RWPE2 (cell line): ENCODE data around the gene HARS2.

Experiments
- ATAC-seq: fragments of 200-7000 bp; cut with Tn5 transposase; 3 replicates; pipeline ENCODE4 v1.9.1; 2021; ENCODE audit warnings: low read depth
- DNase-seq: peaks from one replicate; pipeline ENCODE4 v3.0.0-alpha.2; 2020; ENCODE audit warnings: low spot score
- H3K27ac ChIP-seq: fragments of 450-650 bp; 2 replicates; pipeline ENCODE4 v1.5.1; 2017; ENCODE audit warnings: mild to moderate bottlenecking; ENCODE audit not compliant: poor library complexity, severe bottlenecking
- H3K27me3 ChIP-seq: fragments of 250-450 bp; sonication (Bioruptor Pico); 2 replicates; pipeline ENCODE4 v1.5.1; 2021; ENCODE audit warnings: mild to moderate bottlenecking, moderate library complexity; ENCODE audit not compliant: insufficient read depth, poor library complexity, severe bottlenecking
- H3K36me3 ChIP-seq: fragments of 250-450 bp; sonication (Bioruptor Pico); 2 replicates; pipeline ENCODE4 v1.5.1; 2020; ENCODE audit warnings: low read depth, mild to moderate bottlenecking, moderate library complexity
- H3K4me1 ChIP-seq: fragments of 250-450 bp; sonication (Bioruptor Pico); 2 replicates; pipeline ENCODE4 v1.5.1; 2021; ENCODE audit warnings: mild to moderate bottlenecking, moderate library complexity; ENCODE audit not compliant: insufficient read depth, poor library complexity, severe bottlenecking
- H3K4me3 ChIP-seq: fragments of 250-450 bp; sonication (Bioruptor Pico); 2 replicates; pipeline ENCODE4 v1.5.1; 2021; ENCODE audit warnings: mild to moderate bottlenecking, moderate library complexity; ENCODE audit not compliant: severe bottlenecking
- H3K9me3 ChIP-seq: fragments of 250-450 bp; sonication (Bioruptor Pico); 2 replicates; pipeline ENCODE4 v1.5.1; 2021; ENCODE audit warnings: mild to moderate bottlenecking, moderate library complexity; ENCODE audit not compliant: severe bottlenecking
- CTCF ChIP-seq: fragments of 450-650 bp; IDR thresholded peaks from one replicate; pipeline ENCODE4 v1.5.1; 2017; ENCODE audit warnings: mild to moderate bottlenecking, moderate library complexity; ENCODE audit not compliant: poor library complexity, severe bottlenecking

HARS2 gene

DNA sequence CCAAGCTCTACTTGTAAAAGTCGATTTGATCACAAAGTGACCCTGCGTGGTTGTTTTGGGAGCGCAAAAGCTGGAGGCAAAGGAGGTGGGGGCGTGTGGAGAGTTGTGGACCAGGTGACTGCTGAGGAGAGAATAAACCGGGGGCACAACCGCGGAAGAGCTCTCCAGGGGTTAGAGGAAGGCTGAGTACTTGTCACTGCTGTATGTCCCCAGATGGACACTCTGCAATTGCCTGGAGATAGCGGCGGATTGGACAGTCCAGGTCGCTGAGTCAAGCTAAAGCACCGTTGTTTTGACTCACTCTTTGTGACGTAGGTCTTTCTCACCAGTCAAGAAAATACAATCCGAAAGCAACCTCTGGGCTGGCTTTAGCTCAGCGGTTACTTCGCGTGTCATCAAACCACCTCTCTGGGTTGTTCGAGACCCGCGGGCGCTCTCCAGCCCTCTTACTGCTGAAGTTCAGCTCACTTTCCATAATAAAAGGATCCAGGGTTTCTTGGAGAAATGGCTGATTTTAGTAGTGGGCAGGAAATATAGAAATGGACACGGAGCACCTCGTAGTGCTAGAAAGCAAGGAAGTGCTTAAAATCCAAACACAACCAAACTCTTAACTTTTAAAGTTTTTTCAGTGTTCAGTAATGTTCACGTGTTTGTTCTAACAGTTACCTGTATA lies 34.7 kb downstream of the HARS2 start:
- H3K9me3 ChIP-seq, result no peaks in the 10 kb centered on the region
- no peaks in the 10 kb centered on the region for H3K4me1 ChIP-seq
- ATAC-seq, result peak; percentile 97
- peak overlapping the region; percentile 36 for H3K4me3 ChIP-seq
- TF ChIP-seq CTCF, result no peak
- peak; percentile 91 for DNase-seq
- peaks cover 3% of the 10 kb centered on the region for H3K27me3 ChIP-seq
- no peaks in the 10 kb centered on the region for H3K36me3 ChIP-seq
- no peak overlapping the region for H3K27ac ChIP-seq

DNA sequence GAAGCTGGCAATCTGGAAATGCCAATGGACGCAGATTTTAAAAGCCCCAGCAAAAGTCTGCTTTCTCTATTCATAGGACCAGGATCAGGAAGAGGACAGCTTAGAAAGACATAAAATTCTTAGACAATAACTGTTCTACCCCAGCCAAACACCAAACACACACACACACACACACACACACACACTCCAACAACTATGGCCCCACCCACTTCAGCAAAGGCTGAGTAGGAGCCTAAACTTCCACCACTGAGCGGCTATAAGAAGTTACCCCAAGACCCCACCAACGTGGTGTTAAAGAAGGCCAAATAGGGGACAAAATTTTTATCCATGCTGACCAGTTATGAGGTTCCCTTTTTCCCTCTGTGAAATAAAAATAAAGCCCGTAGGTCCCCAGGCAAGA lies 41.8 kb downstream of the HARS2 start:
- ATAC-seq, result no peak

GRCh38 chr5:140734354-140734753 lies 43.1 kb downstream of the HARS2 start:
- H3K36me3 ChIP-seq, result no peaks in the 10 kb centered on the region
- H3K27me3 ChIP-seq, result peaks cover 19% of the 10 kb centered on the region
- no peak overlapping the region for H3K4me3 ChIP-seq
- no peak overlapping the region for H3K27ac ChIP-seq
- DNase-seq (no peak), ATAC-seq (no peak)
- TF ChIP-seq CTCF, result peak; percentile 27
- H3K9me3 ChIP-seq, result peaks cover 2% of the 10 kb centered on the region
- no peaks in the 10 kb centered on the region for H3K4me1 ChIP-seq

More for the DNA sequence above, 41.8 kb downstream of the HARS2 start:
- Histone ChIP-seq H3K36me3 (no peaks in the 10 kb centered on the region), H3K27ac (no peak overlapping the region), H3K4me3 (no peak overlapping the region), H3K4me1 (no peaks in the 10 kb centered on the region), H3K27me3 (peaks cover 22% of the 10 kb centered on the region), H3K9me3 (peaks cover 2% of the 10 kb centered on the region)
- DNase-seq, result no peak
- TF ChIP-seq CTCF, result no peak

DNA sequence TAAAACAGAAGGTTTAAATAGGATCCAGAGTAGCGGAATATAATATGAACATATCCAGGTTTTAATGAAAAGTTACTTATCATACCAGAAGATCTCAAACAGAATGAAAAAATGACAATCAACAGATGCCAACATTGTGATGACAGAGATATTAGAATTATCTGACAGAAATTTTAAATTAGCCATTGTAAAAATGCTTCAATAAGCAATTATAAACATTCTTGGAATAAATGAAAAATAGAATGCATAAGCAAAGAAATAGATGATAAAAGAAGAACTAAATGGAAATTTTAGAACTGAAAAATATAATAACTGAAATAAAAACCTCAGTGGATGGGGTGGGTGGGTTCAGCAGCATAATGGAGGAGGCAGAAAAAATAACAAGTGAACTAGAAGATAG lies 46.2 kb downstream of the HARS2 start:
- DNase-seq, result no peak
- no peak for TF ChIP-seq CTCF

DNA sequence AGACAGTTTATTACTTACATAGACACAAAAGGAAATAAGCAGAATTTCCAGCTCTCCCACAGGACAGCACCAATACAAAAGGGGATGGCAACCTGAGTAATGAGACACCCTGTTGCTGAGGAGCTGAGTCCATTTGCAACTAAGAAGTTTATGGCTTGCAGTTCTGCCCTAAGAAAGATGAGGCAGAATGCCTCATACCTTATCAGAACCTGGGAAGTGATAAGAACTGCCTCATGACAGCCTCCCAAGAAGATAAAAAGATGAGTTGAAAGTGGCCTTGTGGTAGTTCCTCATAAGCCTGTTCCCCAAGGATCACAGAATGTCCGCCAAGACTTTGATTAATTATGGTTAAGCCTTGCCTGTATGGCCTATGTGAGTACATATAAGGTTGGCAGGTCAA lies 50.7 kb downstream of the HARS2 start:
- peaks cover 6% of the 10 kb centered on the region for H3K27me3 ChIP-seq
- H3K36me3 ChIP-seq, result no peaks in the 10 kb centered on the region
- ATAC-seq, result no peak
- no peak overlapping the region for H3K27ac ChIP-seq
- TF ChIP-seq CTCF, result no peak
- no peaks in the 10 kb centered on the region for H3K4me1 ChIP-seq
- peaks cover 4% of the 10 kb centered on the region for H3K9me3 ChIP-seq
- DNase-seq, result no peak
- no peak overlapping the region for H3K4me3 ChIP-seq

More for the DNA sequence above, 46.2 kb downstream of the HARS2 start:
- Histone ChIP-seq H3K27ac (no peak overlapping the region), H3K4me3 (no peak overlapping the region), H3K27me3 (peaks cover 19% of the 10 kb centered on the region), H3K4me1 (no peaks in the 10 kb centered on the region), H3K36me3 (no peaks in the 10 kb centered on the region), H3K9me3 (peaks cover 2% of the 10 kb centered on the region)
- no peak for ATAC-seq
